PC-3 (cell line): Measurements from ENCODE around the gene CTBP2. TPM values are rescaled to one million over a fixed set of nuclear protein-coding genes. Genes with fewer than 3 reads are reported as not detected.
"Not testable (repeated sequence)": the region's sequence is repeated elsewhere in the genome, so short reads cannot be mapped to it uniquely, and the experiment has no call there.

Source experiments
- ATAC-seq: fragments of 200-7000 bp; cut with Tn5 transposase; 2 replicates; pipeline ENCODE4 v1.9.1; 2020; ENCODE audit warnings: mild to moderate bottlenecking, moderate library complexity
- BruUV-seq: library from RNA; stranded (reverse); fragments of 400-500 nt; replicated peaks from 2 replicates; lab custom pipeline; 2021; lab: Mats Ljungman, UMichigan
- CTCF ChIA-PET: fragments of 300-600 bp; sonication (Branson Sonifier 250); formaldehyde crosslinking; loops from one replicate; lab custom pipeline; 2022; ENCODE audit warnings: antibody characterized with exemption; lab: Charles Lee
- POLR2A ChIA-PET: fragments of 300-600 bp; sonication (Branson Sonifier 250); formaldehyde crosslinking; loops from one replicate; lab custom pipeline; 2022; ENCODE audit warnings: antibody characterized with exemption; ENCODE audit not compliant: unreplicated experiment; lab: Charles Lee
- DNase-seq: peaks from one replicate; pipeline ENCODE4 v3.0.0-alpha.2; 2015
- H2AFZ ChIP-seq: fragments of 300-600 bp; sonication (generic); 2 replicates; pipeline ENCODE4 v1.6.0; 2016; ENCODE audit warnings: antibody characterized with exemption, low read length
- H3F3A ChIP-seq: fragments of 300-600 bp; sonication (generic); one replicate; pipeline ENCODE4 v1.6.0; 2017; ENCODE audit warnings: antibody characterized with exemption, low read length, control low read depth, mild to moderate bottlenecking; ENCODE audit not compliant: unreplicated experiment
- H3K27ac ChIP-seq: fragments of 300-600 bp; sonication (generic); 2 replicates; pipeline ENCODE4 v1.5.1; 2016; ENCODE audit warnings: mild to moderate bottlenecking, low read length
- H3K27me3 ChIP-seq: fragments of 300-600 bp; sonication (generic); 2 replicates; pipeline ENCODE4 v1.6.1; 2016; ENCODE audit warnings: low read length, mixed read lengths
- H3K36me3 ChIP-seq: fragments of 300-600 bp; sonication (generic); 2 replicates; pipeline ENCODE4 v1.6.1; 2016; ENCODE audit warnings: low read depth, mixed run types, low read length, mixed read lengths
- H3K4me1 ChIP-seq: fragments of 300-600 bp; sonication (generic); 2 replicates; pipeline ENCODE4 v1.5.1; 2016; ENCODE audit warnings: low read length; ENCODE audit not compliant: insufficient read depth
- H3K4me2 ChIP-seq: fragments of 300-600 bp; sonication (generic); 2 replicates; pipeline ENCODE4 v1.6.0; 2016; ENCODE audit warnings: low read length
- H3K4me3 ChIP-seq: fragments of 300-600 bp; sonication (generic); 2 replicates; pipeline ENCODE4 v1.5.1; 2016; ENCODE audit warnings: mild to moderate bottlenecking, low read length, mixed read lengths
- H3K79me2 ChIP-seq: fragments of 300-600 bp; sonication (generic); 2 replicates; pipeline ENCODE4 v1.6.1; 2017; ENCODE audit warnings: low read length, mixed read lengths
- H3K9ac ChIP-seq: fragments of 300-600 bp; sonication (generic); 2 replicates; pipeline ENCODE4 v1.6.0; 2016; ENCODE audit warnings: mild to moderate bottlenecking, low read length
- H3K9me2 ChIP-seq: fragments of 300-600 bp; sonication (generic); replicated peaks from 2 replicates; pipeline ENCODE4 v1.6.1; 2016; ENCODE audit warnings: mixed run types, low read length, mixed read lengths
- H3K9me3 ChIP-seq: fragments of 300-600 bp; sonication (generic); 2 replicates; pipeline ENCODE4 v1.6.1; 2016; ENCODE audit warnings: low read length, mixed read lengths
- H4K20me1 ChIP-seq: fragments of 300-600 bp; sonication (generic); 2 replicates; pipeline ENCODE4 v1.6.1; 2016; ENCODE audit warnings: low read length, mixed read lengths
- CTCF ChIP-seq: fragments of 300-600 bp; sonication (generic); conservative IDR thresholded peaks from 2 replicates; pipeline ENCODE4 v1.5.1; 2017; ENCODE audit warnings: antibody characterized with exemption, low read depth, mild to moderate bottlenecking, low read length
- EZH2 ChIP-seq: fragments of 300-600 bp; sonication (generic); IDR thresholded peaks from one replicate; pipeline ENCODE4 v1.6.1; 2017; ENCODE audit warnings: antibody characterized with exemption, mild to moderate bottlenecking, low read length; ENCODE audit not compliant: unreplicated experiment
- EZH2phosphoT487 ChIP-seq: fragments of 300-600 bp; sonication (generic); IDR thresholded peaks from 2 replicates; pipeline ENCODE4 v1.6.1; 2018; ENCODE audit warnings: mild to moderate bottlenecking, antibody characterized with exemption, low read length, borderline replicate concordance
- intact Hi-C: fragments of 100-400 bp; cut with micrococcal nuclease; formaldehyde crosslinking; loops from 2 replicates; pipeline ENCODE4 v1.9.0; 2023
- total RNA-seq: library from RNA; depleted of rRNA; stranded (reverse); fragments of >200 nt; gene quantifications from 2 replicates; pipeline ENCODE4 v1.2.3, GENCODE V29; 2014

CTBP2 gene
- total RNA-seq, 1 experiment from 2014 or later = 78.9 TPM

- no TSS peak for BruUV-seq
- Histone ChIP-seq H3K4me3 (no peak overlapping the region), H3K4me2 (no peak overlapping the region), H3K27me3 (no peaks in the 10 kb centered on the region), H3F3A (no peaks in the 10 kb centered on the region), H3K9me2 (no peaks in the 10 kb centered on the region), H3K79me2 (peaks cover 9% of the 10 kb centered on the region), H3K4me1 (peaks cover 11% of the 10 kb centered on the region), H3K36me3 (no peaks in the 10 kb centered on the region), H3K27ac (no peak overlapping the region), H3K9me3 (no peaks in the 10 kb centered on the region), H2AFZ (no peak overlapping the region), H4K20me1 (no peaks in the 10 kb centered on the region), H3K9ac (no peak overlapping the region)
- POLR2A ChIA-PET = no interaction called here
- CTCF ChIA-PET = no interaction called here
- ATAC-seq (no peak), DNase-seq (no peak)
- no peak for TF ChIP-seq CTCF
- no peak for TF ChIP-seq EZH2phosphoT487
- TF ChIP-seq EZH2 = no peak
- intact Hi-C loops = loop anchor here (5.0 kb wide), 1 partner anchor 68 kb away; no protein-coding TSS in a partner anchor
Measured at GRCh38 chr10:125163803-125164202, 3.4 kb upstream of the CTBP2 start.

GRCh38 chr10:125163312-125163711 lies 2.9 kb upstream of the CTBP2 start:
- H3K9ac ChIP-seq, H2AFZ ChIP-seq, POLR2A ChIA-PET, H3K4me2 ChIP-seq, H3K27ac ChIP-seq, ATAC-seq, DNase-seq, H3K9me2 ChIP-seq, H3K36me3 ChIP-seq, H3K4me3 ChIP-seq, H3K9me3 ChIP-seq, H3F3A ChIP-seq, H3K27me3 ChIP-seq, H4K20me1 ChIP-seq, BruUV-seq: not testable (repeated sequence)
- CTCF ChIA-PET = interaction anchor here (0.6 kb wide), 1 partner anchor 36 kb away, joined by 4 read pairs; no protein-coding TSS in a partner anchor
- H3K79me2 ChIP-seq = peaks cover 14% of the 10 kb centered on the region
- H3K4me1 ChIP-seq = peaks cover 11% of the 10 kb centered on the region
- intact Hi-C loops = loop anchor here (5.0 kb wide), 1 partner anchor 69 kb away; no protein-coding TSS in a partner anchor

- Histone ChIP-seq H3K36me3 (no peaks in the 10 kb centered on the region), H4K20me1 (peaks cover 10% of the 10 kb centered on the region; the same call in 1 of the 2 replicates), H3K9ac (peak overlapping the region; percentile 89), H2AFZ (peak overlapping the region; percentile 85), H3K79me2 (peaks cover 24% of the 10 kb centered on the region), H3K4me1 (peaks cover 13% of the 10 kb centered on the region), H3K27me3 (no peaks in the 10 kb centered on the region), H3F3A (no peaks in the 10 kb centered on the region), H3K4me3 (peak overlapping the region; percentile 83), H3K9me2 (no peaks in the 10 kb centered on the region), H3K9me3 (no peaks in the 10 kb centered on the region), H3K27ac (peak overlapping the region; percentile 89), H3K4me2 (peak overlapping the region; percentile 97)
- DNase-seq (peak; percentile 33), ATAC-seq (no peak; the same call in 1 of the 2 replicates)
- CTCF ChIA-PET = no interaction called here
- POLR2A ChIA-PET = no interaction called here
- TF ChIP-seq EZH2phosphoT487 (no peak), EZH2 (no peak), CTCF (no peak)
- no TSS peak for BruUV-seq
- intact Hi-C loops = loop anchor here (5.0 kb wide), 1 partner anchor 70 kb away; no protein-coding TSS in a partner anchor
Measured at GRCh38 chr10:125162120-125162931, 2.0 kb upstream of the CTBP2 start.
